ENCODE data around the gene PCBP2. TPM values are rescaled to one million over a fixed set of nuclear protein-coding genes. Genes with fewer than 3 reads are reported as not detected.

Gene PCBP2
- total RNA-seq, 1 experiment from 2014 or later = 856 TPM

DNA sequence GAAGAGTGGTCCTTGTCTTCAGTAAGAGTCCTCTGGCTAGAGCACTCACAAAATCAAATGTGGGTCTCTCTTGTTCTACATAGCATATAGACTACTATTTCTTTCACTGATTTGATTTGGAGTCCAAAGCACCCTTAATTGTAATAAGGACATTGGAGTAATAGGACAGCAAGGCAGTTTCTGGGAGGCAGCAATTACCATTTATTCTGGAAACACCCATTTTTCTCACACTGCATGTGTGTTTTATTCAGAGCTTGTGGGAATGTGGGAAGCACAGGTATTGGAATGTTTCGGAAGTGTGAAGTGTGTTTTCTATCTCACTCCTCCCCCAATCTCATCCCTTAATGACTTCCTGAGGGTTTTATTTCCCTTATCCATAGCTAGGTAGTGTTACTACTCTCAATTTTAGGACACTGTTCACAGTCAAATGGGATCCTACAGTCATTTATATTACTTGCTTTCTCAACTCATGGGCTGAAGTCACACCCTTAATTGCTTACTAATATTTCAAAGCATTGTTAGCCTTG, 20.2 kb downstream of the PCBP2 start:
- Histone ChIP-seq H3K4me3 (replicated peaks in 1 of 2; ENCODE audit: low read depth in 1 of 2, low read length in 2 of 2) (no peak overlapping the region), H3K4me1 (ENCODE audit: control insufficient read depth in 1 of 2, insufficient read depth in 2 of 2, low read length in 2 of 2) (no peaks in the 10 kb centered on the region), H3K4me2 (ENCODE audit: low read length) (no peak overlapping the region), H2AFZ (ENCODE audit: low read depth, low read length, poor library complexity, severe bottlenecking) (no peak overlapping the region), H3K36me3 (ENCODE audit: control insufficient read depth in 1 of 2, insufficient read depth in 2 of 2, low read length in 2 of 2) (peaks cover 88 to 92% of the 10 kb centered on the region in 2 experiments), H3K9me2 (ENCODE audit: insufficient read depth) (no peaks in the 10 kb centered on the region), H3K27ac (ENCODE audit: low read depth, low read length) (no peak overlapping the region), H3K79me2 (ENCODE audit: insufficient read depth, low read length) (peaks cover 99% of the 10 kb centered on the region), H3K27me3 (ENCODE audit: insufficient read depth, low read length) (no peaks in the 10 kb centered on the region), H4K20me1 (ENCODE audit: insufficient read depth) (peaks cover 50% of the 10 kb centered on the region), H3K9me3 (ENCODE audit: control insufficient read depth in 1 of 2, insufficient read depth in 1 of 2, low read depth in 1 of 2, low read length in 2 of 2) (no peaks in the 10 kb centered on the region), H3K9ac (ENCODE audit: low read length) (no peak overlapping the region)
- no peak for DNase-seq (ENCODE audit: low read depth, low spot score)
- intact Hi-C loops (cut with micrococcal nuclease) = no loop called here
- CTCF ChIA-PET = interaction anchor here (0.6 to 2.1 kb wide), 2 partner anchors 120 to 404 kb away, joined by 3 to 4 read pairs; no protein-coding TSS in a partner anchor
- POLR2A ChIA-PET = no interaction called here
- no peak for ATAC-seq
- TF ChIP-seq POLR2AphosphoS5 (IDR thresholded peaks at IDR 0.05; ENCODE audit: low read depth, low read length) (no peak), SRF (IDR thresholded peaks at IDR 0.05; ENCODE audit: low read depth) (no peak), CBX3 (IDR thresholded peaks at IDR 0.05; ENCODE audit: low read depth) (no peak)
- RAD21 ChIA-PET (ENCODE audit: low non-redundant PET in 1 of 2, low total read pairs in 2 of 2, uncharacterized antibody in 2 of 2, unreplicated experiment in 2 of 2) = interaction anchor here in 1 of 2 experiments (0.8 kb wide), 1 partner anchor 631 kb away, joined by 4 read pairs; no protein-coding TSS in a partner anchor
- no TSS peak for BruUV-seq (replicated peaks)

DNA sequence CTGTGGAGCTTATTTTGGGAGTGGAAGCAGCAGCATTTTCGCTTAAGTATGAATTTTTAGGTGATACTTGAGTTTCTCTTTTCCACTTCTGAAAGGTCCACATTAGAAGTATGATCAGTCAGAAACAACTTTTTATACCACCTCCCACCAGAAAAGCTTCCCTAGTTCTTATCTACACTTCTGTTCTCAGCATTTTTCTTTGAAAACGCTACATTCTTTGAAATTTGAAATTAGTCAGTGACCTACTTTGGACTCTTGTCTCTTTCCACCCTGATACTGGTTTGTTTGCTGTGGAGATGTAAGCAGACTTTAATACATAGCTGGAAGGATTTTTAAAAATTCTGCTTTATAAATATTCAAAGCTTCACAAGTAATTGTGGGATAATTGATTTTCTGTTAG, 22.2 kb downstream of the PCBP2 start:
- ChIA-PET RAD21 (ENCODE audit: low non-redundant PET in 1 of 2, low total read pairs in 2 of 2, uncharacterized antibody in 2 of 2, unreplicated experiment in 2 of 2) (no interaction called here), POLR2A (interaction anchor here (0.7 to 1.5 kb wide), 2 partner anchors 9 to 24 kb away, joined by 3 to 4 read pairs; no protein-coding TSS in a partner anchor), CTCF (interaction anchor here (1.3 to 1.6 kb wide), 2 partner anchors 8 to 15 kb away, joined by 3 to 4 read pairs; no protein-coding TSS in a partner anchor)
- intact Hi-C loops (cut with micrococcal nuclease) = no loop called here
- ATAC-seq (no peak), DNase-seq (ENCODE audit: low read depth, low spot score) (no peak)
- Histone ChIP-seq H4K20me1 (ENCODE audit: insufficient read depth) (peaks cover 59% of the 10 kb centered on the region), H3K4me3 (replicated peaks in 1 of 2; ENCODE audit: low read depth in 1 of 2, low read length in 2 of 2) (no peak overlapping the region), H3K4me1 (ENCODE audit: control insufficient read depth in 1 of 2, insufficient read depth in 2 of 2, low read length in 2 of 2) (peaks cover 0 to 7% of the 10 kb centered on the region in 2 experiments; a peak in 2 of 4 replicates), H3K36me3 (ENCODE audit: control insufficient read depth in 1 of 2, insufficient read depth in 2 of 2, low read length in 2 of 2) (peaks cover 83 to 88% of the 10 kb centered on the region in 2 experiments), H3K27ac (ENCODE audit: low read depth, low read length) (no peak overlapping the region), H3K9me2 (ENCODE audit: insufficient read depth) (no peaks in the 10 kb centered on the region), H3K9me3 (ENCODE audit: control insufficient read depth in 1 of 2, insufficient read depth in 1 of 2, low read depth in 1 of 2, low read length in 2 of 2) (no peaks in the 10 kb centered on the region), H2AFZ (ENCODE audit: low read depth, low read length, poor library complexity, severe bottlenecking) (no peak overlapping the region), H3K27me3 (ENCODE audit: insufficient read depth, low read length) (no peaks in the 10 kb centered on the region), H3K4me2 (ENCODE audit: low read length) (no peak overlapping the region), H3K9ac (ENCODE audit: low read length) (no peak overlapping the region), H3K79me2 (ENCODE audit: insufficient read depth, low read length) (peaks cover 98% of the 10 kb centered on the region)
- no peak for TF ChIP-seq TCF7L2 (IDR thresholded peaks at IDR 0.05; ENCODE audit: borderline replicate concordance, extremely low read depth, insufficient read depth, insufficient read length)
- no peak for TF ChIP-seq MAX (IDR thresholded peaks at IDR 0.05)
- TF ChIP-seq RAD21 (IDR thresholded peaks at IDR 0.05; ENCODE audit: low read depth) = no peak
- no peak for TF ChIP-seq SIN3A (IDR thresholded peaks at IDR 0.05; ENCODE audit: low read depth)
- no peak for TF ChIP-seq SP1 (IDR thresholded peaks at IDR 0.05; ENCODE audit: low read depth)
- no peak for TF ChIP-seq REST (IDR thresholded peaks at IDR 0.05; ENCODE audit: low read depth)
- BruUV-seq (replicated peaks) = TSS peak; percentile 9
